Measurements from ENCODE around the gene AFG1L.

AFG1L gene

DNA sequence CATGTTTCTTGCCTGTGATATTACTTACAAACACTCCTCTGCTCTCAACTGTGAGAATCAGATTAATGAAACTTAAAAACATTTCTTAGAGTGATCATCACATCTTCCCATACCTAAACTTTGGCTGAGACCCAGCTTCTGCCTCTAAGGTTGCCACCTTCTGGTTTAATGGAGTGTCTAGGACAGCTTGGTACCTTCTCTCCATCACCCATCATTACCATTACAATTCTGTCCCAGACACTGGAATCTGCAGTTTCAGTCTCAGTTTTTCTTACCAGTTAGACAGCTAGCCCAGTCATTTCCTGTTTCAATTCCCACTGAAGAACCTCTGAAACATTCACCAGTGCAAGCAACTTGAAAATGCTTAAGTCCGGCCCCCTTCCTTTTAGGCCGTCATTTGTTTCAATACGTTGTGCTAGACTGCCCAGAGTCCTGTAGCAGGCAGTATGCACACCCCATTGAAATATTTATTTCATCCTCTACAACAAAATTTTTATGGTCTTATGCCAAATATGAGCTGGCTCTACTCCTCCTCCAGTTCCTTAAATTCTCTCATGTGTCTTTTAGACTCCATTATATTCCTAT, 158.8 kb downstream of the AFG1L start:
- no peak for DNase-seq (ENCODE audit: low read depth in 2 of 2)

DNA sequence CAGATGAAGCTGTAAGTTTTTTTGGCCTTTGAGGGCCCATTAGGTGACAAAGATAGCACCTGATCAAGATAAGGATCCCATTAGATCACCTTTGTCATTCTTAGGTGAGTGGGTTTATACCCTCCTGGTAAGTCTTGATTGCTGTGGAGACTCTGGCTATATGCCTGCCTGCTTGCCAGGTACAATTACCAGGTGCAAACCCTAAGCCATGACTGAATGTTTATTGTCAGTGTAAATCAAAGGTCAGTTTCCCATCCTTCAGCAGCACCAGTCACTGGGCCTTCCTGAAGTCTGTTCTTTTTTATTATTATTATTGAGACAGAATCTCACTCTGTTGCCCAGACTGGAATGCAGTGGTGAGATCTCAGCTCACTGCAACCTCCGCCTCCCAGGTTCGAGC, 159.5 kb downstream of the AFG1L start:
- no peak for DNase-seq (ENCODE audit: low read depth in 2 of 2)

DNA sequence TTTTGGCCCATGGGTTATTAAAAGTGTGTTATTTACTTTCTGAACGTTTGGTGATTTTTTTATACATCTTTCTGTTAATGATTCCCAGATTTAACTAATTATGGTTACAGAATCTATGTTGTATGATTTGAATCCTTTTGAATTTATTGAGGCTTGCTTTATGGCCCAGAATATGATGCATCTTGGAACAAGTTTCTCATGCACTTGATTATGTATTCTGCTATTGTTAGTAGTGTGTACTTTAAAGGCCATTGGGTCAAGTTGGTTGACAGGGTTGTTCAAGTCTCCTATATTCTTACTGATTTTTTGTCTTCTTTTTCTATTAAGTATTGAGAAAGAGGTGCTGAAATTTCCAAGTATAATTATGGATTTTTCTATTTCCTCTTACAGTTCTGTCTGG, 160.8 kb downstream of the AFG1L start:
- no peak for DNase-seq (ENCODE audit: low read depth in 2 of 2)

DNA sequence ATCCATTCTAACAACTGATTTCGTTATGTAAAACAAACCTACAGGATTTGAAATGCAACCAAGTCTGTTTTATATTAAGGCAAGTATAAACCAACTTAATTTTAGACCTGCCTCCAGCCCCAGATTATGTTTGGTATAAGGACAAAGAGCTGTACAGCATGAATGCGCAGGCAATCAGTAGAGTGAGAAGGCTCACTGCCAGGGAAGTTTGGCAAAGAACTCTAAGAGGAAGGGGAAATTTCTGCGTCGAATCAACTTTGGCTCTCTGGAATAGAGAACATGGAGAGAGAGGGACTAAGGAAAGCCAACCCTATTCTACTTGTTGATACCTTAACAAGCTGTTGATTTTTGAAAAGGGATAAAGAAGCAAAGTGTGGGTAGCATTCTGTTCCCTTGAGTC, 168.9 kb downstream of the AFG1L start:
- DNase-seq (ENCODE audit: low read depth in 2 of 2), result no peak

DNA sequence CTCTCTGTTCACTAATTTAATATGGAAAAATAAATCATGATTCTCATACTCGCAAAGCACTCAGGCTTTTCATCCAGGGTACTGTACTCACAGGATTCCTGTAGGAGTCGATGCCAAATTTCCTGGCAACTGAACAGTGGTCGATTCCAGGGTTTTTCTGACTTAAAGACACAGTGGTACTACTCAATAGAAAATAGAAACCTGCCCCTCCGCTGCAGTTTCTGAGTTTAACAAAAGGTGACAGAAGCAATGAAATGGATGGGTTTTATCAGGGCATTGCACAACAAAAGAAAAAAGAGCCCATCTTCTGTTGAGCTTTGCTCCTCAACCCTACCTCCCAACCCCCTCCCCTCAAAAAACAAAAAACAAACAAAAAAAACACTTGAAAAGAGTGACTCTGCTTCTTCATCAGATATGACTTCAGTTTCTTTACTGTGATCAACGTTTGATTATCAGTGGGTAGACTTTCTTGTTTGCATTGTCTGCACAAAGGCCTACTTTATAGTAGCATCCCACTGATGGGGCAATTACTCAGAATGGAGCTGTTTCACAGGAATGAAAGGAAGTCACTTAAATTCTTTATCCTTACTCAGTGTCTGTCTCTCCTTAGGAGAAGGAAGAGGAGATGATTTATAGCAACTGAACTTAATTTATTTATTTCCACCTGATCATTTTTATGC, 169.7 kb downstream of the AFG1L start:
- DNase-seq (ENCODE audit: low read depth in 2 of 2), result no peak

DNA sequence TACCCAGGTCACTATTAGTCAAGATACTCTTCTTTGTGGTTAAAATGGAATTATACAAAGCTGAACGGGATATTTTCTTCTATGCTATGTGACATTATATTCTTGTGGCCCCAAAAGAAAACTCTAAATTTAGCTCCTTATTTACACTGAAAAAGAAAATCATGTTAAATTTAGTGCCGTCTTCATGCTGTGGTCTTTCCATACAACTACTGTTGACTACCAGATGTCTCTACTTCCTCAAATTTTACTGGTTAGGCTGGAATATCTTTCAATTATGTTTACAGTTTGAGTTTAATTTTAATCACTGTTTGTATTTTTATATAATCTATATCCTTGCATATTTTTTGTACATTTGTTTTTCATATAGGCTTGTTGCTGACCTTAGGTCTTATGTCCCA, 170.2 kb downstream of the AFG1L start:
- DNase-seq (ENCODE audit: low read depth in 2 of 2), result no peak

DNA sequence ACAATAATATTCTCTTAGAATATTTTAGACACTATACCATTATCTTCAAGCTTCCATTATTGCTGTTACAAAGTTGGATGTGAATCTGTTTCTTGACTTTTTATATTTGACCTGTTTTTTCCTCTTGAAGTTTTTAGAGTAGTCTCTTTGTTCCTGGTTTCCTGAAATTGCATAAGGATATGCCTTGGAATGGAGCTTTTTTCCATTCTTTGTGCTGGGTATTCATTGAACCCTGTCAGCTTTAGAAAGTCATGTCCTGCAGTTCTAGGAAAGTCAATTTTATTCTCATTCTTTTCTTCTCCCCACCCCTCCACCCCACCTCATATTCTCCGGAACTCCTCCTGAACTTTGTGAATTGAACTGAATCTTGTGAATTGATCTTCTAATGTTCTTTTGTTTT, 173.5 kb downstream of the AFG1L start:
- DNase-seq (ENCODE audit: low read depth in 2 of 2), result no peak

DNA sequence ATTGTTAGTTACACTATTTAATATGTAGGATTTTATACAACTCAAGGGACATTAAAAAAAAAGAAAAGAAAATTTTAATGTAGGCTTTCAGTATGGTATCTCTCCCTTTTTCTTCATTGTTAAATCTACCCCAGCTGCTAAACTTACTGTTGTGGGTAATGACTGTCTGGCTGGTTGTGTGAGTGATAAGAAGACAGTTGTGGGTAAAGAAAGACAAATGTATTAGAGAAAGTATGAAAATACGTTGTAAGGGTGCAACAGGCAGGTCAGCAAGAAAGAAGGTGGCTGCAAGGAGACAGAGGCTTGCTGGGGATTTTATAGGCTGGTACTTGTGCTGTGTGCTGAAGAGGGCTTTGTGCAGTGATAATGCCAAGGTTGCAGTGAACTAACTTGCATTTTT, 174.5 kb downstream of the AFG1L start:
- DNase-seq (ENCODE audit: low read depth in 2 of 2), result no peak

DNA sequence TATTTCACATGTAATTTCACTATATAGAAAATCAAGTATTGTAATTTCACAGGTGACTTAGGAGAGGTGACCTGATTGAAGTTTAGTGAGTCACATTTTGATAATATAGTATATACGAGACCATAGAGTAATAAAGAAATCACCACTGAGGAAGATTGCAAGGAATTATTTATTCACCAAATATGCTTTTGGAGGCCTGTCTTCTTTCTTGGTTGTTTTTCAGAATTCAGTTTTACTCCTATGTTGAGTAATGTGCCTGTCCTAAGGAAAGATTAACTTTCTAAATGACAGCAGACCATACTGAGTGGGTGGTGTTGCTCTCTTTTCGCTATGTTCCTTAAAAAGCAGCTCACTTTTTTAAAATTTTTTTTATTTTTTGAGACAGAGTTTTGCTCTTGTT, 178.3 kb downstream of the AFG1L start:
- DNase-seq (ENCODE audit: low read depth in 2 of 2), result no peak

DNA sequence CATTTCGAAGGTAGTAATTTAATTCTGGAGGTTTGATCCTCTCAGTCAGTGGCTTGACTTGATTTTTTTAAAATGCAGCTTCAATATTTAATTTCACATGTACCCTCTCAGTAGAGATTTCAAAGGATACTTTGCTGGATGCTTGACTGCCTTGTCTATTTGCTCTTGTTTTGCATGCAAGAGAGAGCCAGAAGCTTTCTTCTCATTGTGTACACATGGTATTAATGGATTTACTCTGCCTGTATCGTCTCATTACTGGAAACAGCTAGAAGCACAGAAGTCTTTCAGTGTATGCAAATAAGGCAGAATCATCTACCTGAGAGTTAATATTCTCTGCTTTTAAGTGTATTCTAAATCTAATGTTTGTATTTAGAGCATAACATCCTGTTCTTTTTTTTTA, 181.5 kb downstream of the AFG1L start:
- DNase-seq (ENCODE audit: low read depth in 2 of 2), result no peak

DNA sequence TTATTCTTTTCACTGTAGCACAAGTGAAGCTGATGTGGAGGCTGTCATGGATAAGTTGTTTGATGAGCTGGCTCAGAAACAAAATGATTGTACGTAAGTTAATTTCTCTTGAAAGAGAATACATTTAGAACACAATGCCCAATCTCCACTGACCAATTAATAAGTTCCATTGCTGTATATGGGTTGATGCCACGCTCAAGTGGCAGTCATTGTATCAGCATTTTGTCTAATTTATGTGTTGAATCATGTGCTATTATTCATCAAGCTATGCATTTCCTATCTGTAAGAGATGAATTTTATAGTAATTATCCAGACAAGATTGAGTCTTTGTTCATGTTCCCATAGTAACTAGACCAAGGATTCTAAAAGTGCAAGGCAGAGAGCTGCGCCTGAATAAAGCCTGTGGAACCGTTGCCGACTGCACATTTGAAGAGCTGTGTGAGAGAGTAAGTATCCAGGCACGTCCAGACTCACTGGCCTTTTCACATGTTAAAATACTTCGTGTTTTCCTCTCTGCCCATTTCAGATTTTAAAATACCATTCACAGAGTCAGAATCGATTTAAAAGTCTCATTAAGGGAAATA, 182.1 kb downstream of the AFG1L start:
- DNase-seq (ENCODE audit: low read depth in 2 of 2), result no peak

DNA sequence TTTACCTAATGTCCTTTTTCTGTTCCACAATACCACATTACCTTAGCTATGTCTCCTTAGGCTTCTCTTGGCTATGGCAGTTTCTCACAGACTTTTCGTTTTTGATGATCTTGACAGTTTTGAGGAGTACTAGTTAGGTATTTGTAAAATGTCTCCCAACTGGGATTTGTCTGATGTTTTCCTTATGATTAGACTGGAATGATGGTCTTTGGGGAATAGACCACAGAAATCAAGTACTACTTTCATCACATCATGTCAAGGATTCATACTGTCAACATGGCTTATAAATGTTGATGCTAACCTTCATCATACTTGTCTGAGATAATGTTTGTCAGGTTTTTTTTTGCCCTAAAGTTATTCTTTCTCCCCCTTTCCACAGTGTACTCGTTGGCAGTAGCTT, 187.7 kb downstream of the AFG1L start:
- no peak for DNase-seq (ENCODE audit: low read depth in 2 of 2)

DNA sequence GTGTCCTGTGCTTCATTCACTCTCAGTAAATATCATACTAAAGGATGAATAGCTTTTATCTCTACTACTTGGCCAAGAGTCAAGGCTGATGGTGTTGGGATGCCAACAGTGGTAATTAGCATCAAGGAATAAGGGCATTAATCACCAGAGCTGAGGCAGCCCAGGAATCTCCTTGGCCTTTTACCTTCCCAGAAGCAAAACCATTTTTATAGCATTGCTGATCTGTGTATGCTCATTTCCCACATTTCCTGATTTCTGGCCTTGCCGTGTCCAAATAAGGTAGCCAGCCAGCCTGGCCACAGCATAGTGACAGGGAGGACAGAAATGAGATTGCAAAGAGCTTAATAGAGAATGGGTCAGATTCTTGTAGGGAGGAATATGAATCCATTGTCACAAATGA, 189.2 kb downstream of the AFG1L start:
- DNase-seq (ENCODE audit: low read depth in 2 of 2), result no peak

DNA sequence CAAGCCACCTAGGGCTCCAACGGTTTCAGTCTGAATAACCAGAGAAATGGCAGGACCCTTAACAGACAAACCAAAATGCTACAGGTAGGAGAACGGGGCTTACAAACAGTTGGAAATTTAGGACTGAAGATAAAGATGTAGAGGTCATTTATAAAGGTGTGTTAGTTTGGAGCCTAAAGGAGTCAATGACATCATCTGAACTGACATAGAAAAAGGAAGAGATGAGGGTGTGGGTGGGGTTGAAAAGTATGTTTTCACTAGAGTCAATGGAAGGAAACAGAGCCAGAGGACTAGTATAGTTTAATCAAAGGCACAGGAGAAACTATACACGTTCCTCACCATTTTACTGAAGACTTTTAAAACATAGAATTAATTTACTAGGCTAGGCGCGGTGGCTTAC, 194.8 kb downstream of the AFG1L start:
- DNase-seq (ENCODE audit: low read depth in 2 of 2), result no peak

DNA sequence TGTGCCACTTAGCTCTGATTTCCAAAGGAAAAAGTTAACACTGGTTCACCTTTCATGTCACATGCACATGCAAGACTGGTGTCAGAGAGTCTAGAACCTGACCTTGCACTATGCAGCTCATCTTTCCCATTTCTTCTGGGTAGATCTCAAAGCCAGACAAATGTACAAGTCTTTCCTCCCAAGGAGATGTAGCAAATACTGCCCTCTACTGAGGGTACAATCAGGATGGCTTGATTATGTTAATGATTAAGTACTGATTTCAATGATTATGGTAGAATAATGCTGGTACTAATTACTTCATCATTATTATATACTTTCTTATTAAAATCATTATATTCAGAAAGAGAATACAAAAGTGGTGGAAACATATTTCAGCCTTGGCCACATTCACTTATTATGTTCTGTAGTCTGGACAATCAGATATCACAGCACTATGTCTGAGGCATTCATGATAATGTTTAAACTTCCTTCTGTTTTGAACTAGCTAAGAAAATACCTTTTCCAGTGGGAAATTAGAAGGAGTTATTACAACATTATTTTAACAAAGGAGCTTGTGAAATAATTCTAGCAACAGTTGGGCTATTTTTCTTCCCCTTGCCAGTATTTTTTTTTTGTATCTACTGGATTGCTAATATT, 197.4 kb downstream of the AFG1L start:
- no peak for DNase-seq (ENCODE audit: low read depth in 2 of 2)

DNA sequence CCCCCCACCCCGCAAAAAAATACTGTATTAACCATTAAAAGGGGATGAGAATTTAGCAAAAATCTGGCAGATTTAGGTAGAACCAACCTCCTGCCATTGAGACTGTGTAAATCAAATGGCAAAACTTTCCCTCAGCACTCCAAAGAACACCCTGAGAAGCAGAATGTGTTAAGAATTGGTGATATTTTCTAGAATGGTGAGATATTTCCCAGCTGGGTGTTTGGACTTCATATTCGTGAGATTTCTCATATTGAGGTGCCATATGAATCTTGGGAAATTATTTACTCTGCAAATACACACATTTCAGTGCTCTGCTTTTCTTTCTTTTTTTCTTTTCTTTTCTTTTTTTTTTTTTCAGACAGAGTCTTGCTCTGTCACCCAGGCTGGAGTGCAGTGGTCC, 199.6 kb downstream of the AFG1L start:
- no peak for DNase-seq (ENCODE audit: low read depth in 2 of 2)

DNA sequence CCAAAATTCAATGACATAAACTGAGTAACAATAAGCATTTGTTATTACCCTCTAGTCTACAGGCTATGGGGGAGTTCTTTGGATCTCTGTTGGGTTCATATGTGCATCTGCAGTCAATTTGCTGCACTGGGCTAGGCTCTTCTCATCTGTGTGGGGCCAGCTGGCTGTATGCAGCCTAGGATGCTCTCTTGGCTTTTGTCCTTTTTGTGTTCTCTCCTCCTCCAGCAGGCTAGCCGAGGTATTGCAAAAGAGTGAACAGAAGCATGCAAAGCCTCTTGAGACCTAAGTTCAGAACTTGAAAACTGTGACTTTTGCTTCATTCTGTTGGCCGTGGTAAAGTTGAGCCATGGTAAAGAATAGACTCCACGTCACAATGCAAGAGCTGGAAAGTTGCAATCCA, 203.0 kb downstream of the AFG1L start:
- DNase-seq (ENCODE audit: low read depth in 2 of 2), result no peak

DNA sequence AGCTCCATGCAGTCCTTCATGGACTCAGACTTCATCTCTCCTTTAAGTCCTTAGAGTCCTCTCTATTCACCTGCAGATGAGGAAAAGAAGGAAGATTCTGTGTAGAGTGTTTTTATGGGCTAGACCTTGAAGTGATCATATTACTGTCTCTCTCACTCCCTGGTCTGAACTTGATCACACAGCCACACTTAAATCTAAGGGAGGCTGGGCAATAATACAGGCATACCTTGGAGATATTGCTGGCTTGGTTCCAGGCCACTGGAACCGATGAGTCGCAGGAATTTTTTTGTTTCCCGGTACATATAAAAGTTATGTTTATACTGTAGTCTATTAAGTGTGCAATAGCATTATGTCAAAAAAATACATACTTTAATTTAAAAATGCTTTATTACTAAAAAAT, 206.7 kb downstream of the AFG1L start:
- no peak for DNase-seq (ENCODE audit: low read depth in 2 of 2)

DNA sequence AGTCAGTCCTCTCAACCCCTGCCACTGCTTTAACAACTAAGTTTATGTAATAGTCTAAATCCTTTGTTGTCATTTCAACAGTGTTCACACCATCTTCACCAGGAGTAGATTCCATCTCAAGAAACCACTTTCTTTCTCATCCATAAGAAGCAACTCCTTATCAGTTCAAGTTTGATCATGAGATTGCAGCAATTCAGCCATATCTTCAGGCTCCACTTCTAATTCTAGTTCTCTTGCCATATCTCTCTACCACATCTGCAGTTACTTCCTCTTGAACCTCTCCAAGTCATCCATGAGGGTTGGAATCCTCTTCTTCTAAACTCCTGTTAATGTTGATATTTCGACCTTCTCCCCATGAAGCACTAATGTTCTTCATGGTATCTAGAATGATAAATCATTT, 208.0 kb downstream of the AFG1L start:
- DNase-seq (ENCODE audit: low read depth in 2 of 2), result no peak

DNA sequence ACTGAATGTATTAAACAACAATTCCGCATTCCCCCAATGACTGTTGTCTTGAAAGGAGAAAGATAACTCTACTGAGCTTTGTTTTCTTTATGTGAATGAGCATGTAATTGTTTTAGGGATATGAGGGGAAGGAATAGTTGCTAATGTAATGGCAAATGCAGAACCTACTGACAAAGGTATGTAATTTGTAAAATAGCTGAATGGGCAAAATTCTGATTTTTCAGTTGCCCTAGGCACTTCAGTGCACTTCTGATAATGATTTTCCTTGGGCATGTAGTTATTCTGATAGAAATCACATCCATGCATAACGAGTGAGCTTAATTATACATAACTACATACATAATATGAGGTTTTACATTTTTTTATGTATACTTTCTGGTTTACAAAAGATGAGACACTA, 212.5 kb downstream of the AFG1L start:
- no peak for DNase-seq (ENCODE audit: low read depth in 2 of 2)

DNA sequence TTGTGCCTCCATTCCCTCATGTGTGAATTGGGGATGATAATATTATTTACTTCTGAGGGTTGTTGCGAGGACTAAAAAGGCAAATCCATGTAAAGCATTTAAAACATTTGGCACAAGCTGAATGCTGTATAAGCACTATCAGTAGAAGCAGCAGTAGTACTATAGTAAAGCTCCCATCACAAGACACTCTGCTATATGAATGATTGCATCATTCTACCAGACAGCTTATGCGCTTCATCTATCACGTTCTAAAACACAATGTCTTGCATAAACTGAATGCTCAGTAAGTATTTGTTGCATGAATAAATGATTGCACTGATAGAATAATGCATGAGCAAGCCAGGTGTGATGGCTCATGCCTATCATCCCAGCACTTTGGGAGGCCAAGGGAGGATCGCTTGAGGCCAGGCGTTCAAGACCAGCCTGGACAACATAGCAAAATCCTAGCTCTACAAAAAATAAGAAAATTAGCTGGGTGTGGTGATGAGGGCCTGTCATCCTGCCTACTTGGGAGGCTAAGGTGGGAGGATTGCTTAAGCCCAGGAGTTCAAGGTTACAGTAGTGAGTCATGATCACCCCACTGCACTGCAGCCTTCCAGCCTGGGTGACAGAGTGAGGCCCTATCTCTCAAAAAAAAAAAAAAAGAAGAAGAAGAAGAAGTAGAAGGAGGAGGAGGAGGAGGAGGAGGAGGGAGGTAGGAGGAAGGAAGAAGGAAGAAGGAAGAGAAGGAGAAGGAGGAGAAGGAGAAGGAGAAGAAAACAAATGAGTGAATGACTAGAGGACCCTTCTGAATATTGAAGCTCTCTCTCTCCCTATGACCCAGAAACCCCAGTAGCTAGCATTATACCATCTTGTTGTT, 215.8 kb downstream of the AFG1L start:
- no peak for DNase-seq (ENCODE audit: low read depth in 2 of 2)
